Trophoblast cell (in vitro differentiated cells and primary cell): ENCODE data around the gene RBM47.
"Not testable (repeated sequence)": the region's sequence is repeated elsewhere in the genome, so short reads cannot be mapped to it uniquely, and the experiment has no call there.

Experiments used
- DNase-seq, 2 donors: peaks; one replicate each; pipeline ENCODE4 v3.0.0-alpha.2; 2016
- H2AFZ ChIP-seq: 2 replicates; pipeline ENCODE4 v1.6.1; 2013; ENCODE audit warnings: low read length, moderate library complexity, mild to moderate bottlenecking; ENCODE audit not compliant: insufficient read depth, poor library complexity
- H2AK5ac ChIP-seq: 2 replicates; pipeline ENCODE4 v1.6.1; 2013; ENCODE audit warnings: mild to moderate bottlenecking, low read length
- H2BK120ac ChIP-seq: 2 replicates; pipeline ENCODE4 v1.6.1; 2013; ENCODE audit warnings: low read length, mild to moderate bottlenecking, moderate library complexity; ENCODE audit not compliant: insufficient read depth, poor library complexity
- H2BK12ac ChIP-seq: 2 replicates; pipeline ENCODE4 v1.6.1; 2013; ENCODE audit warnings: mild to moderate bottlenecking, low read length, moderate library complexity
- H2BK5ac ChIP-seq: 2 replicates; pipeline ENCODE4 v1.6.1; 2013; ENCODE audit warnings: low read length, low read depth, moderate library complexity, mild to moderate bottlenecking; ENCODE audit not compliant: poor library complexity
- H3K14ac ChIP-seq: 2 replicates; pipeline ENCODE4 v1.6.1; 2013; ENCODE audit warnings: mild to moderate bottlenecking, low read length
- H3K18ac ChIP-seq: 2 replicates; pipeline ENCODE4 v1.6.1; 2013; ENCODE audit warnings: mild to moderate bottlenecking, low read length
- H3K23ac ChIP-seq: 2 replicates; pipeline ENCODE4 v1.6.1; 2013; ENCODE audit warnings: low read length
- H3K27ac ChIP-seq: 2 replicates; pipeline ENCODE4 v1.5.1; 2013; ENCODE audit warnings: low read depth, mild to moderate bottlenecking, inconsistent platforms, low read length, moderate library complexity
- H3K27me3 ChIP-seq: 2 replicates; pipeline ENCODE4 v1.6.1; 2013; ENCODE audit warnings: inconsistent platforms, mild to moderate bottlenecking, low read length, moderate library complexity; ENCODE audit not compliant: insufficient read depth
- H3K36me3 ChIP-seq, 2 experiments: 1 replicate in 1 of 2; 2 replicates in 1 of 2; pipeline ENCODE4 v1.6.1; 2013; ENCODE audit warnings: low read length in 2 of 2, mild to moderate bottlenecking in 2 of 2, moderate library complexity in 1 of 2; ENCODE audit not compliant: insufficient read depth in 2 of 2, control insufficient read depth in 1 of 2
- H3K4ac ChIP-seq: 2 replicates; pipeline ENCODE4 v1.6.1; 2013; ENCODE audit warnings: low read depth, mild to moderate bottlenecking, low read length, moderate library complexity
- H3K4me1 ChIP-seq, 2 experiments: 1 replicate in 1 of 2; 2 replicates in 1 of 2; pipeline ENCODE4 v1.6.1; 2013; ENCODE audit warnings: low read length in 2 of 2, mild to moderate bottlenecking in 2 of 2, moderate library complexity in 1 of 2; ENCODE audit not compliant: insufficient read depth in 2 of 2, control insufficient read depth in 1 of 2
- H3K4me2 ChIP-seq: 2 replicates; pipeline ENCODE4 v1.6.1; 2013; ENCODE audit warnings: inconsistent platforms, mild to moderate bottlenecking, low read length, moderate library complexity
- H3K4me3 ChIP-seq: 2 replicates; pipeline ENCODE4 v1.5.1; 2013; ENCODE audit warnings: mild to moderate bottlenecking, low read depth, low read length, inconsistent platforms
- H3K79me1 ChIP-seq: one replicate; pipeline ENCODE4 v1.6.1; 2013; ENCODE audit warnings: low read length
- H3K79me2 ChIP-seq: 2 replicates; pipeline ENCODE4 v1.6.1; 2013; ENCODE audit warnings: low read length, mild to moderate bottlenecking; ENCODE audit not compliant: control insufficient read depth, insufficient read depth, poor library complexity
- H3K9ac ChIP-seq: 2 replicates; pipeline ENCODE4 v1.6.1; 2013; ENCODE audit warnings: mild to moderate bottlenecking, low read length
- H3K9me3 ChIP-seq: 2 replicates; pipeline ENCODE4 v1.6.1; 2013; ENCODE audit warnings: low read depth, mild to moderate bottlenecking, control low read depth, inconsistent platforms, low read length; ENCODE audit not compliant: insufficient read depth
- H4K12ac ChIP-seq: 2 replicates; pipeline ENCODE4 v1.6.1; 2013; ENCODE audit warnings: low read depth, mild to moderate bottlenecking, low read length, moderate library complexity
- H4K8ac ChIP-seq: 2 replicates; pipeline ENCODE4 v1.6.1; 2013; ENCODE audit warnings: low read depth, mild to moderate bottlenecking, low read length, moderate library complexity
- H4K91ac ChIP-seq: one replicate; pipeline ENCODE4 v1.6.1; 2013; ENCODE audit warnings: low read depth, mild to moderate bottlenecking, low read length, moderate library complexity
- WGBS: extraction: QIAGEN DNeasy Blood & Tissue Kit; methylation state at CpG from one replicate; pipeline ENCODE4 v1.1.7; 2013; ENCODE audit warnings: missing lambda C conversion rate; ENCODE audit not compliant: insufficient read length, insufficient coverage; ENCODE audit errors: extremely low coverage; 5-methylcytosine and 5-hydroxymethylcytosine counted together

The RBM47 gene

DNA sequence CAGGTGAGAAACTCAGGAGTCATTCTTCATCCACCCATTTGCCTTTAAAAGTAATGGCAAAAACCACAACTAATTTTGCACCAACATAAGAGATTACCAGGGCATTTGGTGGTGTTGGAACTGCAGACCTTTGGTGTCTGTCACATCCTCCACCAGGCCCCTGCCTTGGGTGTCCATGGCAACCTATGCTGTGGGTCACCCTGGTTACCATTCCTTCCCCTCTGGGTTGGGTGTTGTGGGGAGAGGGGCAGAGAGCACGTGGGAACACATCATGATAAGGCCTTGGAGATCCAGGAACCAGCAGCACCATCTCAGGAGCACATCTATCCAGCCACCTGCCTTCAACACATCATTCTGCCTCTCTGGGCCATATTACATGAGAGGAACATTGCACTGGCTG is 217.3 kb downstream of the RBM47 start:
- Histone ChIP-seq H3K36me3 (no peaks in the 10 kb centered on the region), H3K27me3 (no peaks in the 10 kb centered on the region), H2BK120ac (no peak overlapping the region), H3K4me3 (no peak overlapping the region), H2BK5ac (no peak overlapping the region), H3K9ac (no peak overlapping the region), H3K4me2 (no peak overlapping the region), H2AFZ (no peak overlapping the region), H4K91ac (no peak overlapping the region), H3K27ac (no peak overlapping the region), H3K79me1 (no peaks in the 10 kb centered on the region), H3K14ac (no peak overlapping the region), H4K8ac (no peak overlapping the region), H4K12ac (no peak overlapping the region), H3K23ac (no peak overlapping the region), H2AK5ac (no peak overlapping the region), H3K18ac (no peak overlapping the region), H3K4me1 (no peaks in the 10 kb centered on the region), H2BK12ac (no peak overlapping the region), H3K79me2 (no peaks in the 10 kb centered on the region), H3K9me3 (no peaks in the 10 kb centered on the region), H3K4ac (no peak overlapping the region)
- no peak for DNase-seq
- WGBS = no CpG with 5 or more reads among the region's 1 CpG

- no peak overlapping the region for H3K4me2 ChIP-seq
- H3K23ac ChIP-seq = no peak overlapping the region
- no peak overlapping the region for H3K18ac ChIP-seq
- H3K36me3 ChIP-seq = no peaks in the 10 kb centered on the region
- H3K4ac ChIP-seq = no peak overlapping the region
- no peaks in the 10 kb centered on the region for H3K4me1 ChIP-seq
- H2AK5ac ChIP-seq = no peak overlapping the region
- DNase-seq = peak in 1 of 2 donors; percentile 38
- no peak overlapping the region for H3K9ac ChIP-seq
- no peak overlapping the region for H4K8ac ChIP-seq
- H3K4me3 ChIP-seq = no peak overlapping the region
- no peak overlapping the region for H3K14ac ChIP-seq
- no CpG with 5 or more reads among the region's 1 CpG for WGBS
- H2BK120ac ChIP-seq = no peak overlapping the region
- no peak overlapping the region for H2AFZ ChIP-seq
- no peaks in the 10 kb centered on the region for H3K27me3 ChIP-seq
- no peak overlapping the region for H4K12ac ChIP-seq
- no peaks in the 10 kb centered on the region for H3K79me2 ChIP-seq
- no peak overlapping the region for H2BK5ac ChIP-seq
- no peak overlapping the region for H3K27ac ChIP-seq
- H2BK12ac ChIP-seq = no peak overlapping the region
- H3K9me3 ChIP-seq = peaks cover 6% of the 10 kb centered on the region
- H3K79me1 ChIP-seq = no peaks in the 10 kb centered on the region
- H4K91ac ChIP-seq = no peak overlapping the region
These were observed 219.8 kb downstream of the RBM47 start for GRCh38 chr4:40409835-40410234.

DNA sequence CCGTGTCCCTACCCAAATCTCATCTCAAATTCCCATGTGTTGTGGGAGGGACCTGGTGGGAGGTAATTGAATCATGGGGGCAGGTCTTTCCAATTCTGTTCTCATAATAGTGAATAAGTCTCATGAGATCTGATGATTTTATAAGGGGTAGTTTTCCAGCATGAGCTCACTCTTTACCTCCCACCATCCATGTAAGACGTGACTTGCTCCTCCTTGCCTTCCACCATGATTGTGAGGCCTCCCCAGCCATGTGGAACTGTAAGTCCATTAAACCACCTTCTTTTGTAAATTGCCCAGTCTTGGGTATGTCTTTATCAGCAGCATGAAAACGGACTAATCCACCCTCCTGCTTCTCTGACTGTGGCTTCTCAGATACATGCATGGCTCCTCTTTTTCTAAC is 222.2 kb downstream of the RBM47 start:
- not testable (repeated sequence) for H3K18ac ChIP-seq, H3K79me1 ChIP-seq, H3K36me3 ChIP-seq, H3K79me2 ChIP-seq, H2BK120ac ChIP-seq, H3K27me3 ChIP-seq, H3K14ac ChIP-seq, H2AK5ac ChIP-seq, H3K4ac ChIP-seq, DNase-seq, H4K8ac ChIP-seq, H2AFZ ChIP-seq, H3K27ac ChIP-seq, H4K91ac ChIP-seq, H3K9me3 ChIP-seq, H4K12ac ChIP-seq, H3K9ac ChIP-seq, H2BK5ac ChIP-seq, H3K4me2 ChIP-seq, H3K4me3 ChIP-seq, H2BK12ac ChIP-seq, H3K23ac ChIP-seq
- WGBS = no CpG with 5 or more reads among the region's 3 CpGs
- peaks cover 15 to 18% of the 10 kb centered on the region in 2 experiments for H3K4me1 ChIP-seq

- no peak overlapping the region for H3K4me3 ChIP-seq
- no peak overlapping the region for H3K9ac ChIP-seq
- no peaks in the 10 kb centered on the region for H3K36me3 ChIP-seq
- peaks cover 7% of the 10 kb centered on the region for H3K79me1 ChIP-seq
- H4K12ac ChIP-seq = no peak overlapping the region
- no peak overlapping the region for H4K91ac ChIP-seq
- no peak overlapping the region for H3K14ac ChIP-seq
- WGBS = no CpG with 5 or more reads among the region's 4 CpGs
- no peak overlapping the region for H2BK120ac ChIP-seq
- H4K8ac ChIP-seq = no peak overlapping the region
- H3K4ac ChIP-seq = no peak overlapping the region
- H3K18ac ChIP-seq = no peak overlapping the region
- no peak overlapping the region for H3K27ac ChIP-seq
- no peak overlapping the region for H2BK5ac ChIP-seq
- no peak overlapping the region for H2AK5ac ChIP-seq
- H3K23ac ChIP-seq = no peak overlapping the region
- DNase-seq = no peak
- H3K4me2 ChIP-seq = no peak overlapping the region
- H3K9me3 ChIP-seq = peaks cover 6% of the 10 kb centered on the region
- no peak overlapping the region for H2AFZ ChIP-seq
- H3K4me1 ChIP-seq = peaks cover 18 to 20% of the 10 kb centered on the region in 2 experiments
- H2BK12ac ChIP-seq = no peak overlapping the region
- no peaks in the 10 kb centered on the region for H3K79me2 ChIP-seq
- no peaks in the 10 kb centered on the region for H3K27me3 ChIP-seq
These were observed 223.3 kb downstream of the RBM47 start for GRCh38 chr4:40406340-40406739.
